ENCODE measurements around the gene ROCK2. TPM values are rescaled to one million over a fixed set of nuclear protein-coding genes. Genes with fewer than 3 reads are reported as not detected.

Gene ROCK2
- total RNA-seq, 4 donors from 2014 or later, result 21.8 to 54.0 (median 26.6) TPM

- H3K4me3 ChIP-seq, result no peak overlapping the region
- H3K27ac ChIP-seq, result no peak overlapping the region
- no peaks in the 10 kb centered on the region for H3K27me3 ChIP-seq
- H3K4me1 ChIP-seq, result peaks cover 4% of the 10 kb centered on the region
- H3K9me3 ChIP-seq, result no peaks in the 10 kb centered on the region
- no peak for DNase-seq (ENCODE audit: low spot score in 2 of 2)
- H3K36me3 ChIP-seq, result no peaks in the 10 kb centered on the region
- no peak for TF ChIP-seq POLR2A (IDR thresholded peaks at IDR 0.05)
- TF ChIP-seq POLR2AphosphoS5 (IDR thresholded peaks at IDR 0.05), result no peak
- no peak for TF ChIP-seq CTCF (IDR thresholded peaks at IDR 0.05)
- no peak for TF ChIP-seq EP300 (IDR thresholded peaks at IDR 0.05)
Observed at GRCh38 chr2:11319939-11320338, 24.5 kb downstream of the ROCK2 start.

GRCh38 chr2:11315074-11315705 lies 29.2 kb downstream of the ROCK2 start:
- TF ChIP-seq POLR2A (IDR thresholded peaks at IDR 0.05) (no peak), CTCF (IDR thresholded peaks at IDR 0.05) (no peak), POLR2AphosphoS5 (IDR thresholded peaks at IDR 0.05) (no peak), EP300 (IDR thresholded peaks at IDR 0.05) (no peak)
- Histone ChIP-seq H3K4me1 (peaks cover 5% of the 10 kb centered on the region), H3K27ac (no peak overlapping the region), H3K36me3 (no peaks in the 10 kb centered on the region), H3K9me3 (no peaks in the 10 kb centered on the region), H3K4me3 (no peak overlapping the region), H3K27me3 (no peaks in the 10 kb centered on the region)
- DNase-seq (ENCODE audit: low spot score in 2 of 2), result no peak
- 98% methylated on average over 1 of the region's 1 CpG for WGBS

- Histone ChIP-seq H3K4me3 (no peak overlapping the region), H3K9me3 (no peaks in the 10 kb centered on the region), H3K36me3 (no peaks in the 10 kb centered on the region), H3K27me3 (no peaks in the 10 kb centered on the region), H3K4me1 (peaks cover 10% of the 10 kb centered on the region), H3K27ac (no peak overlapping the region)
- no peak for DNase-seq (ENCODE audit: low spot score in 2 of 2)
- WGBS, result 100% methylated on average over 1 of the region's 1 CpG
- TF ChIP-seq CTCF (IDR thresholded peaks at IDR 0.05), result no peak
- TF ChIP-seq POLR2AphosphoS5 (IDR thresholded peaks at IDR 0.05), result no peak
- no peak for TF ChIP-seq EP300 (IDR thresholded peaks at IDR 0.05)
- TF ChIP-seq POLR2A (IDR thresholded peaks at IDR 0.05), result no peak
Observed at GRCh38 chr2:11314487-11314886, 29.9 kb downstream of the ROCK2 start.

- 96% methylated on average over 6 of the region's 6 CpGs for WGBS
- Histone ChIP-seq H3K4me3 (no peak overlapping the region), H3K27me3 (no peaks in the 10 kb centered on the region), H3K27ac (no peak overlapping the region), H3K4me1 (peaks cover 11% of the 10 kb centered on the region), H3K9me3 (no peaks in the 10 kb centered on the region), H3K36me3 (no peaks in the 10 kb centered on the region)
- TF ChIP-seq POLR2A (IDR thresholded peaks at IDR 0.05) (no peak), EP300 (IDR thresholded peaks at IDR 0.05) (no peak), CTCF (IDR thresholded peaks at IDR 0.05) (no peak), POLR2AphosphoS5 (IDR thresholded peaks at IDR 0.05) (no peak)
- DNase-seq (ENCODE audit: low spot score in 2 of 2), result no peak
Observed at GRCh38 chr2:11312770-11313471, 31.5 kb downstream of the ROCK2 start.

GRCh38 chr2:11311543-11311942 lies 32.9 kb downstream of the ROCK2 start:
- TF ChIP-seq EP300 (IDR thresholded peaks at IDR 0.05), result no peak
- TF ChIP-seq POLR2AphosphoS5 (IDR thresholded peaks at IDR 0.05), result no peak
- TF ChIP-seq CTCF (IDR thresholded peaks at IDR 0.05), result no peak
- no peak for TF ChIP-seq POLR2A (IDR thresholded peaks at IDR 0.05)
- Histone ChIP-seq H3K4me1 (peaks cover 17% of the 10 kb centered on the region), H3K27ac (no peak overlapping the region), H3K4me3 (no peak overlapping the region), H3K9me3 (no peaks in the 10 kb centered on the region), H3K36me3 (no peaks in the 10 kb centered on the region), H3K27me3 (no peaks in the 10 kb centered on the region)
- WGBS, result 82% methylated on average over 7 of the region's 7 CpGs
- DNase-seq (ENCODE audit: low spot score in 2 of 2), result no peak
